KOPT-K1 (cell line): ENCODE data around the gene SCART1.
A peak's percentile ranks its signal among the peaks of the same experiment; 100 is the strongest.
"Not testable (repeated sequence)": the region's sequence is repeated elsewhere in the genome, so short reads cannot be mapped to it uniquely, and the experiment has no call there.

Experiments used
- H3K27ac ChIP-seq: fragments of 200-600 bp; sonication (generic); 2 replicates; pipeline ENCODE4 v1.5.1; 2016; ENCODE audit warnings: antibody characterized with exemption, mild to moderate bottlenecking, low read depth, low read length; ENCODE audit not compliant: poor library complexity, severe bottlenecking
- H3K36me3 ChIP-seq: fragments of 200-600 bp; sonication (generic); 2 replicates; pipeline ENCODE4 v1.5.1; 2017; ENCODE audit warnings: antibody characterized with exemption, mild to moderate bottlenecking, low read length, moderate library complexity; ENCODE audit not compliant: insufficient read depth
- H3K9me3 ChIP-seq: fragments of 200-600 bp; sonication (generic); 2 replicates; pipeline ENCODE4 v1.5.1; 2017; ENCODE audit warnings: antibody characterized with exemption, low read length, mild to moderate bottlenecking; ENCODE audit not compliant: insufficient read depth, poor library complexity, severe bottlenecking

SCART1 gene

DNA sequence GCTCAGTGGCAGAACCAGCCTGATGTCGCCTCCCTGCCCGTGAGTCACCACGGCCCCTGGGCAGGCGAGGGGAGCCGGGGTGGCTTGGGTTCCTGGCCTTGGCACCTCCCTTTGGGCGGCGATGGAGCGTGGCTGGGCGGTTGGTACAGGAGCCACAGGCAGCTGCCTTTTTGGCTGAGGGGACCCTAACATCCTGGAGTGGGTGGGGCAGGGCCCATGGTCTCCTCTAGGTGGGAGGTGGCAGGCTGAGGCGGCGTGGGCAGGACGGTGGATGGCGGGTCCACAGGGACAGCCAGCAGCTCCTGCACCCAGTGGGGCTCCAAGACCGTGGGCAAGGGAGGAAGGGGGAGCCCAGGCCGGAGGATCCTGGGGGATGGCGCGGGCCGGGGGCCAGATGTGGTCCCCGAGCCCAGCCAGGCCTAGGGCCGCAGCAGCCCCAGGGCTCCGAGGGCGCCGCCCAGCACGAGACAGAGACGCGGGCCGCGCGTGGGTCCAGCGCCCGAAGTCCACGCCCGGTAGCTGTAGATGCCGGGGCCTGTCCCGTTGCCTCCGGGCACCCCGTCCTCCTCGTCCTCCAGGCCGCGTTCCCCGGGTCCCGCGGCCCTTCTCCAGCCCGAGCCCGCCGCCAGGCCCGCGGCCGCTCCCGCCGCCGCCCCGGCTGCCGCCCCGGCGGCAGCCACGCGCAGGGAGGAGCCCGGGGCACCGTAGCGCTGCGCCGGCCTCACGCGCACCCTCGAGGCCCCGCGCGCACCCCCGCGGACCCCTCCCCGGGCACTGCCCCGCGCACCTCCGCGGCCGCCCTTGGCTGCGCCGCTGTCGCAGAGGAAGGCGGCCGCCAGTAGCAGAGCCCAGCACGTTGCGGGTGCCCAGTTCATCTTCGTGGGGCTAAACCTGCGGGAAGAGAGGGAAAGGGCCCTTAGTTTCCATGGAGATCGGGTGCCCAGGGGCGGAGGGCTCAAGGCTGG, 30.7 kb upstream of the SCART1 start:
- peaks cover 45% of the 10 kb centered on the region; the same call in 1 of the 2 replicates for H3K36me3 ChIP-seq
- peaks cover 14% of the 10 kb centered on the region for H3K9me3 ChIP-seq
- H3K27ac ChIP-seq = no peak overlapping the region

DNA sequence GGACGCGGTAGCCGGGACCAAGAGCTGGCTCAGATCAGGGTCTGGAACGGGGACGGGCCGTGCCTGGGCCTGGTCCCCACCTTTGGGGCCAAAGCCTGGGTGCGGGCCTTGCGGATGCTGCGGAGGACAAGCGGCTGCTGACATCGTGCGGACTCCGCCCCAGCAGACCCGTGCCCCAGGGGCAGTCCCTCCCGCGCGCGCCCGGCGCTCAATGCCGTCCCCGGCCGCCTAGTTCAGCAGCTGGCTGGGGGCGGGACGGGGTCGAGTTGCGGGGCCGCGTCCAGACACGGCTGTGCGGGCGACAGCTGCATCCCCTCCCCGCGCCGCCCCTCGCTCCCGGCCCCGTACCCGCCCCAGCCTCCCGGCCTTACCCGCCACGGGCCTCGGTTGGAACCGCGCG, 29.6 kb upstream of the SCART1 start:
- not testable (repeated sequence) for H3K27ac ChIP-seq
- H3K9me3 ChIP-seq = peaks cover 23% of the 10 kb centered on the region
- H3K36me3 ChIP-seq = peaks cover 34% of the 10 kb centered on the region; the same call in 1 of the 2 replicates

DNA sequence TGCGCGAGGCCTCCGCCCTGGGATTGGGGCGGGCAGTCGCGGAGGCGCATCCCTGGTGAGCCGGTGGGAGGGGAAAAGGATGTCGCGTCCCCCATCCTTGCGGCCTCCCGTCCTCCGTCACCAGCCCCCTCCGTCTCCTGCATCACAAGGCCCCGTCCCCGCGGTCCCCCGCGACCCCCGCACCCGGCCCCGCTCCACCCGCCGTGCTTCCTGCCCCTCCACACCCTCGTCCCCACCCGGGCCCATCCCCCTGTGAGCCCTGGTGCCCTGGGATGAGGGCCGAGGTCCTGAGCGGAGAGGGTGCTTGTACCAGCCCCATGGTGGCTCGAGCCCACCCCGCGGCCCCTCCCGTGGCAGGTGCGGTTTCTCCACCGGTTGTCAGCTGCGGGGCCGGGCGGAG, 29.1 kb upstream of the SCART1 start, which contains the start of gene SPRN:
Gene SPRN (minus strand): TSS at position 25 of the 400 bp plus-strand sequence. CDS start 944 bp downstream, outside the sequence.
- not testable (repeated sequence) for H3K27ac ChIP-seq
- Histone ChIP-seq H3K9me3 (peaks cover 28% of the 10 kb centered on the region), H3K36me3 (peaks cover 29% of the 10 kb centered on the region; the same call in 1 of the 2 replicates)

DNA sequence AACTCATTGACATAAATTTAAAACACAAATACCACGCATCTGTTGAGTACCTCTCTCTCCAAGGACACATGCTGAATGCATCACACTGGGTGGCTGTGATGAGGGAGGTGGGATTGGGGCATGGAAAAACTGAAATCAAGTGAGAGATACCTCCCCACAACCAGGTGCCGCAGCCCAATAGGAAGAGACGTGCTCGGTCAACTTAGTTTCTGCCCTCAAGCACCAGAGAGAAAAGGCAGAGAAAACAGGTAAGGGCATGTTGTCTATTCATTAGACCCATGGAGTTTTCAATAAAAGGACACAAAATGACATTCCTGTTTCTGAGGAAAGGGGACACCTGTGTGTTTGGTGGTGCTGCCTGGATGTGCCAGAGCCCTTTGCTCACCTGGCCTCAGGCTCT, 24.2 kb upstream of the SCART1 start:
- H3K27ac ChIP-seq, H3K36me3 ChIP-seq: not testable (repeated sequence)
- H3K9me3 ChIP-seq = peaks cover 15% of the 10 kb centered on the region

DNA sequence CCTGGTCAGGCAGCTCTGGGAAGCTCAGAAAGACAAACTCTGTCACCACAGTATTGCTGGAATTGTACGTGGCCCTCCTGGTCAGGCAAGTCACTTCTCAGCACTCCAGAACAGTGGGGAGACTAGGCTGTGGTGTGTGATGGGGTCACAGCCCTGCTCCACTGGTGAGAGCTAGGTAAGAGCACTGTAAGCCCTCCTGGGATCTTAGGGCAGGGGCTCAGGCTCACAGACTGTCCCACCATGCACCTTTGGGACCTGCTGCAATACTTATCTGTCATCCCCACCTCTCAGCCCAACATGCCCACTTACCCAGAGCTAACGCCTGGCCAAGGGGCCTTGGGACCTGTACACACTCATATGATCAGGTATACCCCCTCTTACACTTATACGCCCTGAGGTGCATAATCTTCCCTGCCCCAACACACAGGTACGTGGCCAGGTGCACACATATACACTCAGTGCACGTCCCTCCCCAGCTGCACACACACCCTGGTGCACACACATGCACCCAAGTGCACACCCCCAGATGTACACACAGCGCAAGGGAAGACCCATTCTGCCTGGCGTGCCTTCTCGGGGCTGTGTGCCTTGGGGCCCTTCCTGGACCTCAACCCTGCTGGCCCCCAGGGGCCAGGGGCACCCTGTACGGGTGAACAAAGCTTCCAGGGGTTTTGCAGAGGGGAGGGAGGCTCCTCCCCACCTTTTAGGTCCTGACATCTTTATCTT, 21.7 kb upstream of the SCART1 start:
- H3K27ac ChIP-seq, H3K36me3 ChIP-seq: not testable (repeated sequence)
- H3K9me3 ChIP-seq = peaks cover 15% of the 10 kb centered on the region

DNA sequence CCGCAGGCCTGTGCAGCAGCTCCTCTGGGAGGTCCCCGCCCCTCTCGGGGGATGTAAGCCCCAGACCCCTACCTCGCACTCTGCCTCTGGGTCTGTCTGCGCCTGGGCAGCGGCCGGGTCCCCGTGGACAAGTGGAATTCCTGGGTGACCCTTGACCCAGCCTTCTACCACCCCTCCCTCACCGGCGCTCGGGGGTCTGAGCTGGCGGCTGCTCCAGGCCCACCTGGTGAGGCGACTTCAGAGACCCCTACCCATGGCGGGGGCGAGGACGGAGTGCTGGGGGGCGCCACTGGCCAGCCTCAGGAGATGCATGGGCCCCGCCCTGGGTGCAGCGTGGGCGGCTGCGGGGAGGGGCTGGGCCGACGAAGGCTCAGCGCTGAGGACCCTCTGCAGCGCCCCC, 21.0 kb upstream of the SCART1 start:
- H3K27ac ChIP-seq, H3K36me3 ChIP-seq: not testable (repeated sequence)
- H3K9me3 ChIP-seq = peaks cover 15% of the 10 kb centered on the region

DNA sequence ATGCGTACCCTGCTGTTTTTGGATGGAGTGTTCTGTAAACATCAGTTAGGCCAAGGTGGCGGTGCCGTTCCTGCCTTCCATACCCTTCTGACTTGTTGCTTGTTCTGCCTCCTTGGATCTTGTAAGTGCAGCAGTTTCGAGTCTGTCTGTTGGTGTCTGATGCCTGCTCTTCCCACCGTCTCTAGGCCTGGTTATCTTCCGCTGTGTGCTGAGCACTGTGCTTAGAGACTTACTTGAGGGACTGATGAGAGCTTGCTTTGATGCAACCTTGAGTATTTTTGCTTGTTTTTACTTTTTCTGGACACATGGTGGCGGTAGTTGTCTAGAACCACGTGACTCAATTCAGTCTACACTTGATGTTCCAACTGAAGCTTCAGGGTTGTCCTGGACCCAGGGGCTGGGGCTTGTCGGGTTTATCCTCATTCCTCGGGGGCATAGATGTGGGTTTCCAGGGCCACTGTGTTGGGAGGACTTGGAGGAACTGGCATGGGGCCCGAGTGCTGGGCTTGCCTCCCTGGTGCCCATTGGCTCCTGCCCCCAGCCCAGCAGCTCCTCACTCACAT, 15.0 kb upstream of the SCART1 start:
- no peaks in the 10 kb centered on the region for H3K36me3 ChIP-seq
- H3K9me3 ChIP-seq = no peaks in the 10 kb centered on the region
- no peak overlapping the region for H3K27ac ChIP-seq

DNA sequence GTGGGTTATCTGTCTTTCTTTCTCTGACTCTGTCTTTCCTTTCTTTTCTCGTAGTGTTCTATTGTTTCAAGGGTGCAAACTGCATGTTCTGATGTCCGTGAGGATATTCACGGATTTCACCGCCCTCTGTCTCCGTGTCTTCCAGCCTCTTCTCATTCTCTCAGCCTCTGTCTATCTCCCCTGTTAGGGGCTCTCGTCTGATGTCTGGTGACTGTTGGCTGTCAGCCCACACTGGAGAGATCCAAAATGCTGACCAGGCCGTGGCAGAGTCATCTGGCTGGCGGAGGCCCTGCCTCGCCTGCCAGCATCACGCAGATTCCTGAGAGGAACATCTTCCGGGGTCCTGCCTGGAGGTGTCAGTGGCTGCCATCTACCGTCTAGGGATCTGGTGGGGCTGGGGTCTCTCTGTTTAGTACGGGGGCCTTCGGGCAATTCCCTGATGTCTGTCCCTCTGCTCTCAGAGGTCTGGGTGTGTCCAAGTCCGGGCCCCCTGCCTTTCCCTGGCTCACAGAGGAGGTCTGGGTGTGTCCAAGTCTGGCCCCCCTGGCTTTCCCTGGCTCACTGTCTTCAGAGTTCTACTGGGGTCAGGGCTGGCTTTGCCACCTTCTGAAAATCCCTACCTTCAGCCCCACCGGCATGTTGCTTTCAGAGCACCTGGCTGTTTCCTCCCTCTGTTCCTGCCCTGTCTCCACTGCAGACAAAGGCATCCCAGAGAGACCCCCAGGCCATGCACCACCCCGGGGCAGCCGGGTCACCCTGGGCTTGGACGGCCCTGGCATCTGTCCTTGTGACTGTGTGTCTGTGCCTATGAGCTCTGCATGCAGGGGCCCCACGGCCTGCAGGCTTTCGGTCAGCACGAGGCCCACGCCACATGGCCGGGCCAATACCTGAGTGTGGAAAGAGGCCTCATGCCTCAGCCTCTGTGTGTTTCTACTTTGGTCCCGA, 14.0 kb upstream of the SCART1 start:
- H3K9me3 ChIP-seq = peaks cover 4% of the 10 kb centered on the region
- H3K27ac ChIP-seq = no peak overlapping the region
- H3K36me3 ChIP-seq = no peaks in the 10 kb centered on the region

DNA sequence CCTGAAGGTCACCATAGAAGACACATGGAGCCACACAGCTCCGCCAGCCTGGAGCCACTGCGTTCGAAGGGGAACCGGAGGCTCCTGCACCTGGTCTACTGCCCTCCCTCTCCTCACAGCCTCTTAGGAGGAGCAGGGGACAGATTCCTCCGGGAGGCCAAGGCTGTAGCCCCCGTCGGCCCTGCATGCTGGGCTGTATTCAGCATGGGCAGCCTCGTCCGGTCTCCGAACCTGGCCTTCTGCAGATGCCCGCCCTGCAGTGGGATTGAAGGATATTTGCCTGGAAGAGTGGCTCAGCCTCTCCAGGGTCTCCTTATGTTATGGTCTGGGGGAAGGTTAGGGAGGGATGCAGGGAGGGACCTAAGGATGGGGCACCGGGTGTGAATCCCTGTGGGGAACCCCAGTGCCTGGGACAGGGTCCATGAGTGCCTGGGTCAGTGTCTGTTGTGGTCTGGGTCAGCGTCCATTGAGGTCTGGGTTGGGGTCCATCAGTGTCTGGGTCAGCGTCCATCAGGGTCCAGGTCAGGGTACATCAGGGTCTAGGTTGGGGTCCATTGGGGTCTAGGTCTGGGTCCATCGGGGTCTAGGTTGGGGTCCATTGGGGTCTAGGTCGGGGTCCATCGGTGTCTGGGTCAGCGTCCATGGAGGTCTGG, 13.0 kb upstream of the SCART1 start:
- no peak overlapping the region for H3K27ac ChIP-seq
- H3K9me3 ChIP-seq = peaks cover 13% of the 10 kb centered on the region
- no peaks in the 10 kb centered on the region for H3K36me3 ChIP-seq

DNA sequence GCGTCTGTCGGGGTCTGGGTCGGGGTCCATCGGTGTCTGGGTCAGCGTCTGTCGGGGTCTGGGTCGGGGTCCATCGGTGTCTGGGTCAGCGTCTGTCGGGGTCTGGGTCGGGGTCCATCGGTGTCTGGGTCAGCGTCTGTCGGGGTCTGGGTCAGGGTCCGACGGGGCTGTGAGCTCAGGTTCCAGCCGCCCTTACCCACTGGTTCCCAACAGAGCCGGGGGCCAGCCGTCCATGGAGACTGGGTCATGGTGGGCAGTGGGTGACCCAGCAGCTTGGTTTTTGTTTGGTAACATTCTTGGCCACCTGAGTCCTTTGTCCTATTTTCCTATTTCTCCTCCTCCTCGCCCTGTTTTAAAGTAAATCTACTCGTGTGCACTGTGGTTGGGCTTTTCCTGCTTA, 12.4 kb upstream of the SCART1 start:
- not testable (repeated sequence) for H3K36me3 ChIP-seq
- Histone ChIP-seq H3K27ac (peak overlapping the region; percentile 52), H3K9me3 (peaks cover 19% of the 10 kb centered on the region)

DNA sequence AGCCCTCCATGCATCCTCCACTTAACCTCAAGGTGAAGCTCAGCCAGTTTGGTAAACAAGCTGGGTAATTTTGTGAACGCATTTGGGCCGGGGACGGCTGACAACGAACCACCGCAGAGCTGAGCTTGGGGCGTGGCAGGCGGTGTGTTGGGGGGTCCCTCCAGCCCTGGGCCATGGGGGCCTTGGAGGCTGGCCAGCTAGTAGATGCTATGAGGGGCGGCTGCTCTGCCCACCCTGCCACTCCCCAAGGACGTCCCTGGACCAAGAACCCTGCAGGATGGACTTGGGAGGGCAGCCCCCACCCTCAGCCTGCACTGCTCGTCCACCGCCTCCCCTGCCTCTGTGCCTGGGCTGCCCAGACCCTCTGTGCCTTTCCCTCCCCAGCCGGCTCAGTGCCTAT, 12.0 kb upstream of the SCART1 start:
- peaks cover 23% of the 10 kb centered on the region for H3K9me3 ChIP-seq
- H3K27ac ChIP-seq = peak overlapping the region; percentile 52
- no peaks in the 10 kb centered on the region for H3K36me3 ChIP-seq

DNA sequence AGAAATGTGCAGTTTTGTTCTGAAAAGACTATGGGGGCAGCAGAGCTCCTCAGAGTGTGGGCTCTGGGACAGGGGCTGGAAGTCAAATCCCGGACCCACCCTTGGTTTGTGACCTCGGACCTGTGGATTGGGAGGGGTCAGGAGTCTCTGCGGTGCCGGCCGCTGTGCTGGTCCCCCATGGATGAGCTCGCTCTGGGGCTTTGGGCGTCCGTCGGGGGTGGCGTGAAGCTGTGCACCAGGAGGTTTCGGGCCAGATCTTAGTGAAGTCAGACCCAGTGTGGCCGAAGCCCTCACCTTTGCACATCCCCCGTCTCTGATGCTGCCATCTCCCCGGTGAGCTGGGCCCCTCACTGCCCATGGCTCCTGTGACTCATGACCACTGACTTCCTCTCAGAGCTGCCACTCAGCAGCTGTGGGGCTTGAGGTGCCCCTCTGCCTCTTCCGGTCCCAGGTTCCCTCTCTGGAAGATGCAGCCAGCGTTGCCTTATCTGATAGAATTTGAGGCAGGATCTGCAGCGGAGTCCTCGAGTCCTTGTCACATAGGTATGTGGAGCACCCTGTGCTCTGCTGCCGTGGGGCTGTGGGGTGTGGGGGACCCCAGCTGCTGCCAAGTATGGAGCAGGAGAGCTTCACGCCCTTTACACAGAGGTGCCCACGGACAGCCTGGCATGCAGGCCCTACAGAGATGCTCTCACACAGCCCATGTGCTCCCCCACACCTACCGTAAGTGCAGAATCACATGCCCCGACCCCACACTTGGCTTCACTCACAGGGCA, 11.4 kb upstream of the SCART1 start:
- peaks cover 29% of the 10 kb centered on the region for H3K9me3 ChIP-seq
- H3K27ac ChIP-seq = peak overlapping the region; percentile 52
- no peaks in the 10 kb centered on the region for H3K36me3 ChIP-seq
